GM23338 (cell line): Measurements from ENCODE around the gene LYZL1. TPM values are rescaled to one million over a fixed set of nuclear protein-coding genes. Genes with fewer than 3 reads are reported as not detected.

ENCODE experiments used
- CREB1 ChIP-seq: fragments of 250-450 bp; sonication (Bioruptor Pico); IDR thresholded peaks from 2 replicates; pipeline ENCODE4 v1.5.0; 2020; ENCODE audit warnings: low read depth, mild to moderate bottlenecking, moderate library complexity
- ETS1 ChIP-seq: IDR thresholded peaks from 2 replicates; pipeline ENCODE4 v1.6.1; 2016; ENCODE audit warnings: antibody characterized with exemption
- EZH2phosphoT487 ChIP-seq: fragments of 200-600 bp; sonication (generic); IDR thresholded peaks from one replicate; pipeline ENCODE4 v1.8.1; 2018; ENCODE audit warnings: antibody characterized with exemption; ENCODE audit not compliant: unreplicated experiment
- JUNB ChIP-seq: IDR thresholded peaks from one replicate; pipeline ENCODE4 v1.6.1; 2016; ENCODE audit warnings: antibody characterized with exemption; ENCODE audit not compliant: unreplicated experiment
- NANOG ChIP-seq: IDR thresholded peaks from 2 replicates; pipeline ENCODE4 v1.6.1; 2016; ENCODE audit warnings: antibody characterized with exemption, borderline replicate concordance
- REST ChIP-seq: IDR thresholded peaks from one replicate; pipeline ENCODE4 v1.6.1; 2018; ENCODE audit warnings: antibody characterized with exemption; ENCODE audit not compliant: unreplicated experiment
- ZNF331 ChIP-seq: fragments of 250-450 bp; sonication (Bioruptor Pico); IDR thresholded peaks from 2 replicates; pipeline ENCODE4 v1.5.0; 2020; ENCODE audit warnings: low read depth, mild to moderate bottlenecking, moderate library complexity
- ZNF462 ChIP-seq: fragments of 250-450 bp; sonication (Bioruptor Pico); IDR thresholded peaks from 2 replicates; pipeline ENCODE4 v1.5.0; 2020; ENCODE audit warnings: mild to moderate bottlenecking, moderate library complexity
- polyA plus RNA-seq: library from polyadenylated mRNA; unstranded; fragments of >200 nt; fragmentation: Nextera tagmentation; extraction: Ambion mirVana; gene quantifications from 2 replicates; pipeline ENCODE4 v1.2.1, GENCODE V29; 2016
- total RNA-seq: library from RNA; depleted of rRNA; stranded (reverse); fragments of >200 nt; shearing (Covaris generic); gene quantifications from 2 replicates; pipeline ENCODE4 v1.2.3, GENCODE V29; 2014

LYZL1 gene
- total and polyA plus RNA-seq, 2 experiments from 2014 or later: not detected

GRCh38 chr10:29248158-29248557, 40.7 kb upstream of the LYZL1 start (continued):
- no peak for TF ChIP-seq ZNF462 (CRISPR knock-in tag)
- no peak for TF ChIP-seq ZNF331 (CRISPR knock-in tag)
- no peak for TF ChIP-seq REST
- TF ChIP-seq ETS1: no peak
- TF ChIP-seq CREB1 (CRISPR knock-in tag): no peak
- no peak for TF ChIP-seq NANOG
- TF ChIP-seq EZH2phosphoT487: no peak
- no peak for TF ChIP-seq JUNB
